ENCODE measurements around the gene FXYD2.

The FXYD2 gene

GRCh38 chr11:117852309-117852708 lies 27.8 kb upstream of the FXYD2 start:
- no peaks in the 10 kb centered on the region for H4K20me1 ChIP-seq (ENCODE audit: control insufficient read depth, insufficient read depth, low read depth, low read length)
- no peak overlapping the region for H3K27ac ChIP-seq (ENCODE audit: low read depth, low read length)
- H3K4me2 ChIP-seq (ENCODE audit: low read length): no peak overlapping the region
- no peaks in the 10 kb centered on the region for H3K4me1 ChIP-seq (ENCODE audit: control insufficient read depth, low read length)
- H3K4me3 ChIP-seq (ENCODE audit: low read length): no peak overlapping the region
- H3K9me3 ChIP-seq (ENCODE audit: control insufficient read depth, insufficient read depth, low read length): no peaks in the 10 kb centered on the region
- peaks cover 34% of the 10 kb centered on the region for H3K27me3 ChIP-seq (ENCODE audit: control insufficient read depth, low read length)
- no peaks in the 10 kb centered on the region for H3K9me2 ChIP-seq (replicated peaks; ENCODE audit: control insufficient read depth, low read length)
- no peak for TF ChIP-seq EZH2phosphoT487 (IDR thresholded peaks at IDR 0.05; ENCODE audit: borderline replicate concordance, low read length)
- TF ChIP-seq CTCF (IDR thresholded peaks at IDR 0.05; ENCODE audit: low read depth, low read length, poor library complexity, severe bottlenecking): no peak
- H3K36me3 ChIP-seq (ENCODE audit: control insufficient read depth, low read length): no peaks in the 10 kb centered on the region
- no peaks in the 10 kb centered on the region for H3K79me2 ChIP-seq (ENCODE audit: control insufficient read depth, low read length)
- H3F3A ChIP-seq (ENCODE audit: control insufficient read depth, insufficient read depth): no peaks in the 10 kb centered on the region

- Histone ChIP-seq H3K9me3 (ENCODE audit: control insufficient read depth, insufficient read depth, low read length) (no peaks in the 10 kb centered on the region), H3K4me1 (ENCODE audit: control insufficient read depth, low read length) (no peaks in the 10 kb centered on the region), H3K27me3 (ENCODE audit: control insufficient read depth, low read length) (peaks cover 34% of the 10 kb centered on the region), H3K9me2 (replicated peaks; ENCODE audit: control insufficient read depth, low read length) (no peaks in the 10 kb centered on the region), H3K4me2 (ENCODE audit: low read length) (no peak overlapping the region), H3K4me3 (ENCODE audit: low read length) (no peak overlapping the region), H3K27ac (ENCODE audit: low read depth, low read length) (no peak overlapping the region), H3K79me2 (ENCODE audit: control insufficient read depth, low read length) (no peaks in the 10 kb centered on the region), H3F3A (ENCODE audit: control insufficient read depth, insufficient read depth) (no peaks in the 10 kb centered on the region), H3K36me3 (ENCODE audit: control insufficient read depth, low read length) (no peaks in the 10 kb centered on the region), H4K20me1 (ENCODE audit: control insufficient read depth, insufficient read depth, low read depth, low read length) (no peaks in the 10 kb centered on the region)
- TF ChIP-seq CTCF (IDR thresholded peaks at IDR 0.05; ENCODE audit: low read depth, low read length, poor library complexity, severe bottlenecking): no peak
- no peak for TF ChIP-seq EZH2phosphoT487 (IDR thresholded peaks at IDR 0.05; ENCODE audit: borderline replicate concordance, low read length)
Observed at GRCh38 chr11:117851852-117852251, 27.3 kb upstream of the FXYD2 start.

GRCh38 chr11:117851106-117851505 lies 26.6 kb upstream of the FXYD2 start:
- Histone ChIP-seq H4K20me1 (ENCODE audit: control insufficient read depth, insufficient read depth, low read depth, low read length) (no peaks in the 10 kb centered on the region), H3K4me2 (ENCODE audit: low read length) (no peak overlapping the region), H3K27ac (ENCODE audit: low read depth, low read length) (no peak overlapping the region), H3K4me3 (ENCODE audit: low read length) (no peak overlapping the region), H3K9me2 (replicated peaks; ENCODE audit: control insufficient read depth, low read length) (no peaks in the 10 kb centered on the region), H3K79me2 (ENCODE audit: control insufficient read depth, low read length) (no peaks in the 10 kb centered on the region), H3F3A (ENCODE audit: control insufficient read depth, insufficient read depth) (no peaks in the 10 kb centered on the region), H3K9me3 (ENCODE audit: control insufficient read depth, insufficient read depth, low read length) (no peaks in the 10 kb centered on the region), H3K27me3 (ENCODE audit: control insufficient read depth, low read length) (peaks cover 34% of the 10 kb centered on the region), H3K36me3 (ENCODE audit: control insufficient read depth, low read length) (no peaks in the 10 kb centered on the region), H3K4me1 (ENCODE audit: control insufficient read depth, low read length) (no peaks in the 10 kb centered on the region)
- no peak for TF ChIP-seq CTCF (IDR thresholded peaks at IDR 0.05; ENCODE audit: low read depth, low read length, poor library complexity, severe bottlenecking)
- no peak for TF ChIP-seq EZH2phosphoT487 (IDR thresholded peaks at IDR 0.05; ENCODE audit: borderline replicate concordance, low read length)
